ENCODE measurements around the gene PDHX. TPM values are rescaled to one million over a fixed set of nuclear protein-coding genes. Genes with fewer than 3 reads are reported as not detected.

Gene PDHX
- total and polyA plus RNA-seq, 2 of the 4 experiments (the other 2 are of a cell fraction) = 19.8 to 26.7 TPM

DNA sequence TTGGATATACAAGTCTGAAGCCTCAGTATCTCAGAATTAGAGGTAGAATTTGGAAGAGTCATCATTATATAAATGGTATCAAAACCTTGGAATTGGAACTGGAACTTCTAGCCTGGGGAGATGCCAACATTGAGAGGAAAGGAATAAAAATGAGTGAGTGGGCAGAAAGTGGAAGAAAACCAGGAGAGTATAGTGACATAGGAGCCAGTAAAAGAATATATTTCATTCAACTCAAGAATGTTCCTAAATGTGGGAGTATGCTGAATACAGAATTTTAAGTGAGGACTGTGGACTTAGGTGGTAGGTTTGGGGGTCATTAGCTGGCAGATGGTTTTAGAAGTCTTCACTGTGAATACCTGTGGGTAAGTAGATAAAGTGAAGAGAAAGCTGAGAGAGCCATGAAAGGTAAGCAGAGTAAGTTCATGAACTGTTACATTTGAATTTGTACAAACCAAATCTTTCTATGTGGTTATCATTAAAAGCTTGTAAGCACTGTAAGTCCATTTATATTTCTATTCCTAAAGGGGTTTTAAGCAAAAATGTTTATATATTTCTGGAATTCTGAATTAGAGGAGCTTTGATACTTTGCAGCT lies 60.2 kb downstream of the PDHX start:
- in situ Hi-C loops (cut with MboI; ENCODE audit: low sequenced_read_pairs) = no loop called here
- Histone ChIP-seq H3K4me3 (ENCODE audit: insufficient read depth, low read depth, low read length) (no peak overlapping the region), H3K36me3 (ENCODE audit: control insufficient read depth, insufficient read depth, low read length) (peaks cover 6% of the 10 kb centered on the region)

More for the DNA sequence above, 60.2 kb downstream of the PDHX start:
- POLR2A ChIA-PET (ENCODE audit: unreplicated experiment) = interaction anchor here (0.6 to 3.5 kb wide), 4 partner anchors 9 to 168 kb away, joined by 3 to 44 read pairs (median 5); partner anchors contain the start of genes APIP, CD44 and PDHX
- Histone ChIP-seq H3K4me2 (ENCODE audit: low read depth, low read length) (peak overlapping the region; percentile 42; the same call in 1 of the 2 replicates), H2BK5ac (ENCODE audit: low read depth, low read length, poor library complexity, severe bottlenecking) (peak overlapping the region; percentile 91), H3K9me3 (ENCODE audit: control insufficient read depth, insufficient read depth, low read length) (no peaks in the 10 kb centered on the region), H4K20me1 (ENCODE audit: insufficient read depth, low read length) (no peaks in the 10 kb centered on the region), H3K79me1 (ENCODE audit: low read depth in 1 of 2, low read length in 2 of 2) (peaks cover 24 to 38% of the 10 kb centered on the region in 2 experiments), H3K27ac (ENCODE audit: insufficient read depth, low read length) (peak overlapping the region; percentile 78), H2BK20ac (ENCODE audit: low read depth, low read length) (peak overlapping the region; percentile 90), H3K4me1 (ENCODE audit: control insufficient read depth, insufficient read depth, low read length) (peaks cover 23% of the 10 kb centered on the region), H2AK5ac (ENCODE audit: low read depth, low read length) (peak overlapping the region; percentile 67), H2AK9ac (replicated peaks; ENCODE audit: low read depth, low read length, poor library complexity) (no peak overlapping the region), H3K23ac (ENCODE audit: low read depth, low read length) (peak overlapping the region; percentile 92), H3K14ac (replicated peaks; ENCODE audit: low read depth, low read length) (peak overlapping the region; percentile 73), H3K4ac (ENCODE audit: low read depth, low read length) (peak overlapping the region; percentile 88), H3K9me1 (ENCODE audit: insufficient read depth, low read length) (peaks cover 9% of the 10 kb centered on the region), H2AFZ (replicated peaks; ENCODE audit: low read length, poor library complexity) (no peak overlapping the region), H2BK15ac (ENCODE audit: low read depth, low read length) (0 out of 3 replicates have a peak overlapping the region, but pooled peaks have one; percentile 23), H4K91ac (ENCODE audit: insufficient read depth, low read depth, low read length) (peak overlapping the region; percentile 95), H3K9ac (ENCODE audit: low read depth, low read length) (peak overlapping the region; percentile 33; the same call in 1 of the 2 replicates), H3K27me3 (ENCODE audit: control insufficient read depth, insufficient read depth, low read length) (no peaks in the 10 kb centered on the region), H3K18ac (ENCODE audit: low read depth, low read length) (peak overlapping the region; percentile 94), H3K56ac (ENCODE audit: extremely low read depth, insufficient read depth, low read length) (peak overlapping the region; percentile 98), H4K5ac (ENCODE audit: low read depth, low read length) (peak overlapping the region; percentile 72), H4K8ac (ENCODE audit: low read depth in 2 of 2, low read length in 2 of 2) (peak overlapping the region; percentile 86 to 96), H2BK120ac (ENCODE audit: low read depth, low read length) (peak overlapping the region; percentile 97)
- TF ChIP-seq MXI1 (IDR thresholded peaks at IDR 0.05; ENCODE audit: borderline replicate concordance, low read depth, low read length) = no peak
- DNase-seq (no peak), ATAC-seq (ENCODE audit: low read depth) (peak; percentile 16; the same call in 1 of the 2 replicates)
- no TSS peak for BruUV-seq (replicated peaks)
- CTCF ChIA-PET = interaction anchor here (0.8 to 1.1 kb wide), 3 partner anchors 50 to 411 kb away, joined by 3 read pairs; no protein-coding TSS in a partner anchor
- dilution Hi-C loops (cut with HindIII; ENCODE audit: low sequenced_read_pairs, unreplicated experiment) = no loop called here
- intact Hi-C loops (cut with micrococcal nuclease) = loop anchor here (1.0 to 5.0 kb wide), 4 partner anchors 50 to 216 kb away; partner anchors contain the start of gene CD44
